Left kidney (tissue), 8 donors: Measurements from ENCODE around the gene ERCC3. TPM values are rescaled to one million over a fixed set of nuclear protein-coding genes. Genes with fewer than 3 reads are reported as not detected.

ENCODE experiments used
- DNase-seq: peaks from one replicate; pipeline ENCODE4 v3.0.0-alpha.2; 2013
- long read RNA-seq, 8 donors: transcript quantifications; one replicate each; lab custom pipeline, GENCODE V29; 2026
- polyA plus RNA-seq: library from polyadenylated mRNA; unstranded; fragments of 120-200 nt; gene quantifications from one replicate; pipeline ENCODE4 v1.2.1, GENCODE V29; 2013; ENCODE audit not compliant: insufficient read length

ERCC3 gene
- 86.4 TPM for polyA plus RNA-seq
- long read RNA-seq, donor 1, full-length matches to known transcripts: 8 of 8 reads
- long read RNA-seq, donor 1, partial matches to known transcripts: 0 of 8 reads
- long read RNA-seq, donor 1, other reads (novel, unspliced or antisense): 0 of 8 reads
- long read RNA-seq, donor 2, full-length matches to known transcripts: 15 of 15 reads
- long read RNA-seq, donor 2, partial matches to known transcripts: 0 of 15 reads
- long read RNA-seq, donor 2, other reads (novel, unspliced or antisense): 0 of 15 reads
- long read RNA-seq, donor 3, full-length matches to known transcripts: 13 of 13 reads
- long read RNA-seq, donor 3, partial matches to known transcripts: 0 of 13 reads
- long read RNA-seq, donor 3, other reads (novel, unspliced or antisense): 0 of 13 reads
- long read RNA-seq, donor 4, full-length matches to known transcripts: 1 of 1 reads
- long read RNA-seq, donor 4, partial matches to known transcripts: 0 of 1 reads
- long read RNA-seq, donor 4, other reads (novel, unspliced or antisense): 0 of 1 reads
- long read RNA-seq, donor 5, full-length matches to known transcripts: 30 of 44 reads
- long read RNA-seq, donor 5, partial matches to known transcripts: 14 of 44 reads
- long read RNA-seq, donor 5, other reads (novel, unspliced or antisense): 0 of 44 reads
- long read RNA-seq, donor 6, full-length matches to known transcripts: 8 of 8 reads
- long read RNA-seq, donor 6, partial matches to known transcripts: 0 of 8 reads
- long read RNA-seq, donor 6, other reads (novel, unspliced or antisense): 0 of 8 reads
- long read RNA-seq, donor 7, full-length matches to known transcripts: 23 of 31 reads
- long read RNA-seq, donor 7, partial matches to known transcripts: 8 of 31 reads
- long read RNA-seq, donor 7, other reads (novel, unspliced or antisense): 0 of 31 reads
- long read RNA-seq, donor 8, full-length matches to known transcripts: 7 of 7 reads
- long read RNA-seq, donor 8, partial matches to known transcripts: 0 of 7 reads
- long read RNA-seq, donor 8, other reads (novel, unspliced or antisense): 0 of 7 reads

DNA sequence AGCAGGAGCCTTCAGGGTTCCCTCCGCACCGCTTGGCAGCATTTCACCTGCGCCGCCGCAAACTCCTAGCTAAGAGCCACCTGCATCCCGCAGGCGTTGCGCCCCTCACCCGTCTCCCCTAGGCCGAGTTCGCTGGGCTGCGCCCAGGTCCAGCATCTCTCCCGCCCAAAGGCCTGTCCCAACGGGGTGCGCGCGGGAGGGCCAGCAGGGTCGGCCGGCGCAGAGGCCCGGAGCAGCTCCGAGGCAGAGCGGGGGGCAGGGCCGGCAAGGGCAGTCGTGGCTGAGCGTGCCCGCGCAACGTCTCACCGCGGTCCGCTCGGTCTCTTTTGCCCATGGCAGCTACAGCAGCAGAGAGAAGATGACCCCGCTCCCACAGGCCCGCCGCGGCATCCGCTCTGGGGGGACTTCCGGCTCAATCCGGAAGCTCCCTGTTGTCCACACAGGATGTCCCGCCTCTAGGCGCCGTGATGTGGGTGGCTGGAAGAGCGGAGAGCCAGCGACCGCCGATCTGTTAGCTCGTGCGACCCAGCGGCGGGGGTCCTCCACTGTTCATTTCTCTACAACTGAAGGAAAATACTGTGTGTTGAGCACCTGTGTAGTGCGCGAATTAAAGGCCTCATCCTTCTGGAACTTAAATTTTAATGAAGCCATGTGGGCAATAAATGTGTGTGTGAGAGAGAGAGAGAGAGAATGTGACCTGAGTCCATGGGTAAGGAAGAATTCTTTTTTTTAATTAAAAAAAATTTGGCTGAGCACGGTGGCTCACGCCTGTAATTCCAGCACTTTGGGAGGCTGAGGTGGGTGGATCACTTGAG is at the start of gene ERCC3:
ERCC3 (minus strand) TSS at position 397 of the 815 bp plus-strand sequence; CDS start at position 334, 63 bp downstream.
- peak; percentile 88 for DNase-seq

DNA sequence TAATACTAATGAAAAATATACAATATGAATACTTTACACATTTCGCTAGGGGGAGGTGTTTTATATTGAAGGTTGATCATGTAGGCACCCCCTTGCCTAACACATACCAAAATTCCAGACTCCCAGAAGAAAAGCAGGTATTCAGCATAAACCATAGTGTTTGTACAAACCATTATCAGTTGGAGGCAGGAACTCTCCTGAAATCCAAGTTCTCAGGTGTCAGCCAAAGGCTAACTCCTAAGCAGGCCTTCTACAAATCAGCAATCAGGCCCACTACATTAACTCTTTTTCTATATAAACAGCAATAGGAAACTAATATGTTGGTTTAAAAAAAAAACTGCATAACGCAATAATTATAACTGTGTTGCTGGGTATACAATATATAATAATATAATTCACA is 49.3 kb upstream of the ERCC3 start:
- DNase-seq: no peak

DNA sequence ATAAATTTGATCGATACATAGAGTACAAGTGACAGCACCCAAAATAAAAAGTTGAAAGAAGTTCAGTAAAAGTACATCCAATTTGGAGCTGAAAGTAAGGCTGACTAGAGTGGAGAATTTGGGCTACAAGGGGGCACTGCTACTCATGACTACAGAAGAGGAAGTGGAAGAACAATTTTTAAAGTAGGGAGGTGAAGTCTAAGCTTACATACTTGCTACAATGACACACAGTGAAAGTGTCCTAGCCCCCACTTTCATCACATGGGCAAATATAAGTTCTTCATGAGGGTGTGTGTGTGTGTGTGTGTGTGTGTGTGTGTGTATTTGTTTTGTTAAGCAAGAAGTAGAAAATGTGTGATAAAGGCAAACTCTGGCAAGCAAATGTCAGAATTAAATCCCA is 48.2 kb upstream of the ERCC3 start:
- no peak for DNase-seq

DNA sequence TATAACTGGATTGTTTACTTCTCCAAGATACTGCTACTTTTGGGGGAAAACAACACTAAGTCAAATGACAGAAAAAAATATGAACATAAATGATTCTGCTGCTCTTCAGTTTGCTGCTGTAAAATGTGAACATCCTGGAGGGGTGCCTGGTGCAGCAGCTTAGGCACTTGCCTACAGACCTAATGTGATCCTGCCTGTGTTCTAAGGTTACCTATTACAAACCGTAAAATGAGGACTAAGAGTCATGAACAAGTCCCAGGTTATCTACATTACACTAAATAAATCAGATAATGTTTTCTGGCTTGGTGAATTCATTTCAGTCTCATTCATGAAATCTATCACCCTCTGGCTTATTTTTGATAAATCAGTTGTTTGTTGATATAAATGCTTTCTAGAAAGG is 38.4 kb upstream of the ERCC3 start:
- DNase-seq: no peak

DNA sequence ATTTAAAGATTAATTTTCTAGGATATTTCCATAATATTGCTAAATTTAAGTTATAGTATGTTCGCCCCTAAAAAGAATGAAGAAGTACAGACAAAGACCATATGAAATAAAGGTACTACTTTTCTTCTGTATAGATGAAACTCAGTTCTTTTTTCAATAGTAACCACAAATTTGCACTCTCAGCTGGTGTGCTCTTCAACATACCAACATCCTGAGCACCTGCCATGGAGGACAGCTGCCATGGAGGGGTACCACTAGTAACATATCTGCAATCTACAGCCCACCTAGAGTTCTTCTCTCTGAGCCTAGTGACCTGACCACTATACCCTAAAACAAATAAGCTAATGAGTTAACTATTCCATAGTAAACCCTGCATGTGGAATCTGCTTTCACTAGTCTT is 36.8 kb upstream of the ERCC3 start:
- DNase-seq: no peak

DNA sequence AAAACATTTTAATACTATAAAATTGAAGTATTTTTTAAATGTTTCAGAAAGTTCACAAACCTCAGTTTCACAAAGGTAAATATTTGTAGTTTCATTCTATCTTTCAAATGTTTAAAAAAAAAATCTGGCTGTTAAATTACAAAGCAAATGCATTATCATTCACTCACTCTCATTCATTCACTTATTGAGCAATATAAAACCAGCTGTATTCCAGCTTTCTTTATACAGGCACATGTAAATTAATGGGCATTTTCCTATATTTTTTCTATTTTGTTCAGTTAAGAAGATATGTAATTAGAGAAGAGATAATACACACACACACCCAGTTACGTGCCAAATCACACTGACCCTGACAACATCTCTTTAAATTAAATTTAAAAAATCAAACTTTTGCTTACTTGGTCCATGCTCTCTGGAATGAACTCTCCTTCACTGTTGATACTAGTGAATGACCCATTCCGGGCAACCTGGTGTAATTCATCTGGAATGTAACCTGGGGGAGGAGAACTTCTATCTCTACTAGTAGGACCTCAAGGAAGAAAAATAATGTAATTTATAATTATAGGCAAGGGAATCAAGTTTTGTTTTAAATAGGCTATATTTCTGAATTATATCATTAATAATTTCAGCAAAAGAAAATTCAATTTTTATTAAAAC is 32.5 kb upstream of the ERCC3 start:
- DNase-seq: no peak

DNA sequence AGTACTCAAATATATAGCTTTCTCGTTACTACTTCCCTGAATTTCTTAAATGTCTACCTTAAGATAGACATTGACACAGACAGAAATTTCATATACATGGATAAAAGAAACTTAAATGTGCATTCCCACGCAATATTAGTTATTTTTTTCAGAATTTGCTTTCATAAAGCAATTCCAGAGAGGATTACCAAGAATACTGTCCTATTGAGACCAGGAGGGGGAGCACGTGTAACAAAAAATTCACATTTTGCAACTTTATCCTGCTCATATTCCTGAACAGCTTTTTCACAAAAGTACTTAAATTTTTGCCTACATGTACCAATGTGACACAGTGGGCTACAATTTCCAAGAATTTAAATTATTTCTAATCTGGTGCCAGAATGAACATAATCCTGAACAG is 30.7 kb upstream of the ERCC3 start:
- peak; percentile 35 for DNase-seq

DNA sequence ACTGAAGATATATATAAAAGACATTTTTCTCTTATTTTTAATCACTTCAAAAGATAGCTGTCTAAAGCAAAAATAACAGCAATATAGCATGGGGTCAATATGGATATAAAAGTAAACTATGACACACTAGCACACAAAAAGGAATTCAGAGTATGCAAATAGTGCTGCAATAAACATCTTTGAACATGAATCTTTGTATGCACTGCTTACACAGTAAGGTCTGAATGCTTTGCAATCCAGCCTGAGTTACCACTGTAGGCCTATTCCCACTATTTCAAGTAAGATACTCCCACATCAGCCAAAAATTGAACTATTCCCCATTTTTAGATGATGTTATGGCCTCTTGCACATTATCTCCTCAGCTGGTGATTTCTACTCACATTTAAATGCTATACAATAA is 27.4 kb upstream of the ERCC3 start:
- no peak for DNase-seq

DNA sequence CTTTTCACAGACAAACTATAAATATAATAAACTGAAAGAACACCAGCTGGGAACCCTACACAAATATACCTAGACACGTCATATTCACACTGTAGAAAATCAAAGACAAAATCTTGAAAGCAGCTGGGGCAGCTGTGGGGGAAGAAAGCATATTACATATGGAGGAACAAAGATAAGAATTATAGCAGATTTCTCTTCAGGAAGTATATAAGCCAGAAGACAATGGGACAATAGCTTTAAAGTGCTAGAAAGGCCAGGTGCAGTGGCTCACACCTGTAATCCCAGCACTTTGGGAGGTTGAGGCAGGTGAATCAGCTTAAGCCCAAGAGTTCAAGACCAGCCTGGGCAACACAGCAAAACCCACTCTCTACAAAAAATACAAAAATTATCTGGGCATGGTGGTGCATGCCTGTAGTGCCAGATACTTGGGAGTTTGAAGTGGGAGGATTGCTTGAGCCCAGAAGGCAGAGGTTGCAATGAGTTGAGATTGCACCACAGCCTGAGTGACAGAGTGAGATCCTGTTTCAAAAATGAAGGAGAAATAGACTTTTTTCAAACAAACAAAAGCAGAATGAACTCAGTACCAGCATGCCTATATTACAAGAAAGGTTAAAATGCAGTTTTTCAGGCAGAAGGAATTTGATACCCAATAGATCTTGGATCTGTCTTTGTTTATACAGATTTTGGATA is 26.8 kb upstream of the ERCC3 start:
- DNase-seq: no peak

DNA sequence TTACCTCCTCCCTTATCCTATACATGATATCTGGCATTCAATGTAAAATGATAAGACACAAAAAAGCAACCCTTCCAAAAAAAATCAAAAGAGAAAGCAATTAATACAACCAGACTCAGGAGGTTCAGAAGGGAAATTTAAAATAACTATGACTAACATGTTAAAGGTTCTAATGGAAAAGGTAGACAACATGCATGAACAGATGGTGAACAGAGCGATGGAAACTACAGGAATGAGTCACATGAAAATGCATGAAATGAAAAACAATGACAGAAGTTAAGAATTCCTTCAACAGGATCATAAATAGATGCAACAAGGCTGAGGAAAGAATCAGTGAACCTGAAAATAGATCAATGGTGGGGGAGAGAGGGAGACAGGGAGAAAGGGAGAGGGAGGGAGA is 26.1 kb upstream of the ERCC3 start:
- DNase-seq: no peak

DNA sequence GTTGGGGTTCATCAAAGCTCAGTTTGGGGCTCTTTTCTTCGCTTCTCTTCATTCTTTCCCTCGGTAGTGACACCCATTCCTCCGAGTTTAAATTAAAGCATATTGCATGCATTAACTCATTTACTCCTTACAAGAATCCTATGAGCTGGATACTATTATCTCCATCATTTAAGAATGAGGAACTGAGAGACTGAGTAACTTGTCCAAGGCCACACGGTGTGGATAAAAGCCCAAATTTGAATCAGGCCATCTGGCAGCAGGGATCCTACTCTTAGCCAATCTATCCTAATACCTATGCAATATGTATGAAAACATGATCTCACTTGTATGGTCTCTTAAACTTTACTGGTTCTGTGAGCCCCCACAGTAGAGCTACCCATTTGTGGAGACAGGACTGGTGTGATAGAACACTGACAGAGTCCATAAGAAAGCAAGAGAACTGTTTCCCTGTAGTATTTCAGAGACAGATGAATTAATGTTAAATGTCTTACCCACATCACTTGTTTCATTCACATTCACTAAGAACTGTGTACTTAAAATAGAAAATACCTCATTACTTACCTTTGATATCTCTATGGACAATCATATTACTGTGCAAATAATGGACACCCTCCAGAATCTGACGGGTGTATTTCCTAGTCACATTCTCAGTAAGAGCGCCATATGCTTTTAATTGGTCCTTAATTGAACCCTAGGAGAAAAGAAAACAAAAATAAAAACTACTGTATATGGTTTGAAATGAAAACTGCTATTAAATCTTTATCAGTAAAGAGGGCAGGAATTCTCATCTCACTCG is 20.4 kb upstream of the ERCC3 start:
- DNase-seq: no peak

DNA sequence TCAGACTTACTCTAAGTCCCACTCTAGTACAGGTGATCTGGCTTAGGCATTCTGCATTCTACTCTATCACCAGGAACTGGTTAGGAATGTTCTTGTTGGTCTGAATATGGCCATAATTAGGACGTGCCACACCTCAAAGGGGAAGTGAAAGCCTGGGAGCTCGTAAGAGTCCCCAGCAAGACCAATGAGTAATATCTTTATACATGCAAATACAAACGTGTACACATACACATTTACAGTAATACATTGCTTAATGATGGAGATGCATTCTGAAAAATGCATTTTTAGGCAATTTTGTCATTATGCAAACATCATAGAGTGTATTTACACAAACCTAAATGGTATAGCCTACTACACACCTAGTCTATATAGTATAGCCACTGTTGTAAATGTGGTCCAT is 19.5 kb upstream of the ERCC3 start:
- no peak for DNase-seq

DNA sequence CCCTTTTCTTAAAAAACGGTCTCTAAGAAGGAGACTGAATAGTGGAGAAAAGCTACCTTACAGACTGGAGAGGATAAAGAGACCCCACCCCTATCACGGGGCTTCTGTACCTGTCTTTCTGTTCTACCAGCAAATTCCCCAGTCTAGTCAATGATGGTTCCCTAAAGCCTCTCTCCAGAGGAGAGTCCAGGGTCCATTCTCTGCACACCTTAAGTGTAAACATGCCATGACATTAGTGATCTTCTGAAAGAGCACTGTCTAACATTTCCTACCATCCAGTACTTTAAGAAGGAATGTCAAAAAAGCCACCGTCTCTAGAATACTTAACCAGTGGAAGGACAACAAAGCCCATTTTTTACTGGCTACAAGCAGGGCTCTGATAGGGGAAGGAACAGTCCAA is 17.0 kb upstream of the ERCC3 start:
- no peak for DNase-seq

DNA sequence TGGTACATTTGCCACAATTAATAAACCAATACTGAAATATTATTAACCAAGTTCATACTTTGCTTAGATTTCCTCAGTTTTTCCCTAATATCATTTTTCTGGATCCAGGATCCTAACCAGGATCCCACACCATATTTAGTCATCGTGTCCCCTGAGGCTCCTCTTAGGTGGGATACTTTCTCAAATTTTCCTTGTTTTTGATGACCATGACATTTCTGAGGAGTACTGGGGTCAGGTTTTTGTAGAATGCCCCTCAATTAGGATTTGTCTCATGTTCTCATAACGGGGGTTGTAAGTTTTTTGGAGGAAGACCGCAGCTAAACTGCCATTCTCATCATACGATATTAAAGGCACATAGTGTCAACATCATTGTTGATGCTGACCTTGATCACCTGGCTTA is 15.5 kb upstream of the ERCC3 start:
- DNase-seq: no peak

DNA sequence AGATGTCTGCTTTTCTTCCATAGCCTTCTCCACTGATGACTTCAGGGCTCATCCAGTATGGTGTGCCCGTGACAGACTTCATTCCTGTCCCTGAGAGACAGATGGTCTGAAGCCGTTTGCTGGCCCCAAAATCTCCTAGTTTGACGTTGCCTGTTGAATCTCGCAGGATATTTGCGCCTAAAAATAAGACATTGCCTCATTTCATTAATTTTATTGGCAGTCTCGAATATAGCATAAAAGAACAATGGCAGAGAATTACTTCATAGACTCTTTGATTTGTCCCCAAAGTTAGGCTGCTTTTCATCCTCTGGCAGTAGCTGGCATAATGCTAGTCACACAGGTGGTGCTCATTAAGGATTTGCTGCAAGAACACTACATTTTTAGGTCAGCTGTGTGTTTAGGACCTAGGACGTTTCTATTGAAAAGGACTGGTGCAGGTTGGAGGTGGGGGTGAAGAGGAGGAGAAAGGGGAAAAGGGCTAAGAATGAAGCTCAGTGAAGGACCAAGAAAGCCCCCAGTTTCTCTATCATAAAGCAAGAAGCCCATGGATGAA is 14.7 kb upstream of the ERCC3 start:
- no peak for DNase-seq

DNA sequence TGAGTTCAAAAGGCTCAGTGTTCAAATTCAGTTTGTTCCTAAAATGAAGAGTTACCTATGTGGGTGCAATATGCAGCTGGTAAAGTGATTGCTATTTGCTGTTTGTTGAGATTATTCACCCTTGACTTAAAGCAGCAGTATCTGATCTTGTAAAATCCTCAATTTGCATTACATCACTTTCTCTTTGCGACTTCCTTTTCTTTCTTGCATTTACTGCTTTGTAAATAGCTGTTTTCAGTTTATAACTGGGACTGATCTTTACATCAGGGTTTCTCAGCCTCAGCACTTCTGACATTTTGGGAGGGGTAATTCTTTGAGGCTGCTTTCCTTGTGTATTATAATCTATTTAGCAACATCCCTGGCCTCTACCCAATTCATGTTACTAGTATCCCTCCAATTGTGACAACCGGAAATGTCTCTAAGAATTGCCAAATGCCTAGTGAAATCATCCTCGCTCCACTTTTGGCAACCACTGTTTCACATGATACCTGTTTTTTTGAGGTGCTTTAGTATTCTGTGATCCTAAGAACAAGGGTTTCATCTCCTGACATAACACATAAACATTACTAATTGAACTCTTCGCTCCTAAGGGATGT is 12.1 kb upstream of the ERCC3 start:
- no peak for DNase-seq

DNA sequence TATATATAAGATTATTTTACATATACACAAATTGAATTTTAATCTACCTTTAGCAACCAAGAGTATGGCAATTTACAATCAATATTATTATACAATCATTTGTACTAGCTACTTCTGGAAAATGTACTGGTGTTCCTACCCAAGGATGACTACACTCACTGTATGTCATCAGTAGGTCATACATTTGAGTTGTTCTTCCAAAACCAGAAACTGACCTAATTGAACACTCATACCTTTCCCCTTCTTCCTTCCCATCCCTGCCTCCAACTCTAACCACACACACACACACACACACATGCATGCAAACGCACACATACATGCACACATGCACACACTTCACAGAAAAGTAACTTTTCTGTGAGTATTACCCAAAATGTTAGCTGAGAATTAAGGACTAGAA is 8.2 kb upstream of the ERCC3 start:
- DNase-seq: no peak

DNA sequence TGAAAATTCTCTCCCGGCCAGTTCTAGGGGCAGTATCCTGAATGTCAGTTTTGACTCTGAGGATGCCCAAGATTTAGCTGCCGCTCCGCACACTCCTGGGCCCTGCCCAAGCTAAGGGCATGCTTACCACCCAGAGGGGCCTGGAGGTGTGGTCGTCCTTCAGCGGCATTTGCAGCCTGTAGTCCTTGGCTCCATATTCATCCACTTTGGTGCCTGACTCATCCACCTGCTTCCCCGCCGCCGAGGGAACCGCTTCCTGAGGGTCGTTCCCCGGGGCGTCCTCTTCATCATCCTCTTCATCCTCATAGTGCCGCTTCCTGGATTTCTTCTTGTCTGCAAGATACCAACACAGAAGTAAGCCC is 577 bp downstream of the ERCC3 start:
- DNase-seq: peak; percentile 2

DNA sequence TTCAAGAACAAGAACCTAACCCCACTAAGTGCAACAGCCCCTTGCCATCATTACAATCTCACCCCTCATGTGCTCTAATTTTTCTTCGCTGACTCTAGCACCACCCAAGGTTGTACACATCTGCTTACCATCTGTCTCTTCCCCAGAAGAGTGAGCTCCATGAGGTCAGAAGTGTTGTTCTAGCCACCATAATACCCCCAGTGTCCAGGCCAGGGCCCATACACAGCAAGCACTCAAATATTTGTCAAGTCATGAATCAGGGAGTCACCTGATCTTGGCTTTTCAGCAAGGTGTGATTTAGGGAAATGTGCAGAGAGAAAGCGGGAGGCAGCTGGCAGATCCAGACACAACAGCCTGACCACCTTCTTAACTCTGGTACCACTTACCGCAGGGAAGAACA is 5.7 kb downstream of the ERCC3 start:
- DNase-seq: no peak
